Peyer's patch (tissue), 4 donors: ENCODE results near the gene OR2A2.

ENCODE experiments used
- CTCF ChIP-seq, 6 experiments: fragments of 450-650 bp in 4 of 6; fragments of 200-600 bp in 2 of 6; sonication (generic) in 1 of 6; IDR thresholded peaks; one replicate each; pipeline ENCODE4 v1.5.1; 2017 to 2019; ENCODE audit warnings: antibody characterized with exemption in 6 of 6, mild to moderate bottlenecking in 3 of 6, moderate library complexity in 1 of 6
- POLR2A ChIP-seq, 2 donors: fragments of 450-650 bp; IDR thresholded peaks; one replicate each; pipeline ENCODE4 v1.5.1; 2017; ENCODE audit warnings: antibody characterized with exemption in 2 of 2, mild to moderate bottlenecking in 2 of 2, moderate library complexity in 2 of 2

GRCh38 chr7:144148224-144148827 lies 38.9 kb downstream of the OR2A2 start:
- TF ChIP-seq CTCF (IDR thresholded peaks at IDR 0.05) (no peak), POLR2A (IDR thresholded peaks at IDR 0.05) (no peak)
